PFSK-1 (cell line): ENCODE results near the gene ASF1A.

Experiments used
- FOXP2 ChIP-seq: optimal IDR thresholded peaks from 2 replicates; pipeline ENCODE3; 2011; ENCODE audit warnings: borderline replicate concordance, control low read depth, inconsistent platforms; ENCODE audit not compliant: insufficient read depth; ENCODE audit errors: extremely low read length, extremely low read depth
- POLR2AphosphoS5 ChIP-seq: IDR thresholded peaks from 2 replicates; pipeline ENCODE4 v1.6.1; 2012; ENCODE audit warnings: low read depth, mild to moderate bottlenecking, control low read depth, low read length, moderate library complexity
- REST ChIP-seq, 2 experiments: IDR thresholded peaks; 2 replicates each; pipeline versions ENCODE4 v1.6.1 to v1.8.0; 2011 to 2012; ENCODE audit warnings: low read depth in 2 of 2, low read length in 2 of 2, control low read depth in 1 of 2, inconsistent platforms in 1 of 2, mild to moderate bottlenecking in 1 of 2, moderate library complexity in 1 of 2; ENCODE audit not compliant: insufficient read depth in 1 of 2
- SIN3A ChIP-seq: IDR thresholded peaks from 2 replicates; pipeline ENCODE4 v1.6.1; 2012; ENCODE audit warnings: mild to moderate bottlenecking, low read length, moderate library complexity, borderline replicate concordance; ENCODE audit not compliant: insufficient read depth
- TAF1 ChIP-seq: IDR thresholded peaks from 2 replicates; pipeline ENCODE4 v1.6.1; 2012; ENCODE audit warnings: low read length, control low read depth, borderline replicate concordance; ENCODE audit not compliant: insufficient read depth

The ASF1A gene

GRCh38 chr6:118935331-118935668 is 41.3 kb downstream of the ASF1A start:
- TF ChIP-seq POLR2AphosphoS5 (no peak), FOXP2 (no peak), TAF1 (no peak), SIN3A (no peak), REST (IDR thresholded peaks at IDR 0.05; ENCODE audit: insufficient read depth in 1 of 2, low read depth in 2 of 2, low read length in 2 of 2) (no peak)

GRCh38 chr6:118935978-118936703 is 42.2 kb downstream of the ASF1A start:
- TF ChIP-seq TAF1 (no peak), FOXP2 (no peak), REST (IDR thresholded peaks at IDR 0.05; ENCODE audit: insufficient read depth in 1 of 2, low read depth in 2 of 2, low read length in 2 of 2) (no peak), POLR2AphosphoS5 (no peak), SIN3A (no peak)

GRCh38 chr6:118939683-118940082 is 45.7 kb downstream of the ASF1A start:
- TF ChIP-seq SIN3A: no peak
- no peak for TF ChIP-seq REST (IDR thresholded peaks at IDR 0.05; ENCODE audit: insufficient read depth in 1 of 2, low read depth in 2 of 2, low read length in 2 of 2)
- no peak for TF ChIP-seq POLR2AphosphoS5
- TF ChIP-seq TAF1: no peak
- TF ChIP-seq FOXP2: no peak

GRCh38 chr6:118940770-118941169 is 46.8 kb downstream of the ASF1A start:
- TF ChIP-seq POLR2AphosphoS5: no peak
- TF ChIP-seq REST (IDR thresholded peaks at IDR 0.05; ENCODE audit: insufficient read depth in 1 of 2, low read depth in 2 of 2, low read length in 2 of 2): no peak
- TF ChIP-seq TAF1: no peak
- no peak for TF ChIP-seq FOXP2
- no peak for TF ChIP-seq SIN3A
